AG04450 (cell line): ENCODE results near the gene TTC9. TPM values are rescaled to one million over a fixed set of nuclear protein-coding genes. Genes with fewer than 3 reads are reported as not detected.

Experiments used
- CTCF ChIA-PET: fragments of 300-600, 350-600 bp; formaldehyde crosslinking; extraction: SDS; loops from one replicate; lab custom pipeline; 2022; ENCODE audit warnings: antibody characterized with exemption, inconsistent platforms; lab: Charles Lee
- POLR2A ChIA-PET: fragments of 350-600 bp; formaldehyde crosslinking; extraction: SDS; loops from one replicate; lab custom pipeline; 2021; ENCODE audit warnings: antibody characterized with exemption, inconsistent platforms; lab: Yijun Ruan, JAX
- DNase-seq: peaks from one replicate; pipeline ENCODE4 v3.0.0-alpha.2; 2011; ENCODE audit warnings: low read depth, low spot score
- H3K27ac ChIP-seq: one replicate; pipeline ENCODE4 v1.5.1; 2012; ENCODE audit warnings: low read depth, low read length, control low read depth
- H3K27me3 ChIP-seq: one replicate; pipeline ENCODE4 v1.6.0; 2012; ENCODE audit warnings: low read length; ENCODE audit not compliant: control insufficient read depth, insufficient read depth
- H3K4me3 ChIP-seq: 2 replicates; pipeline ENCODE4 v1.5.1; 2011; ENCODE audit warnings: mild to moderate bottlenecking, low read depth, low read length, control low read depth
- H3K9me3 ChIP-seq: 2 replicates; pipeline ENCODE4 v1.5.1; 2012; ENCODE audit warnings: low read length; ENCODE audit not compliant: control insufficient read depth, insufficient read depth
- polyA plus RNA-seq: library from polyadenylated mRNA; depleted of rRNA; stranded (reverse); fragments of >200 nt; gene quantifications from 2 replicates; pipeline ENCODE4 v1.2.3, GENCODE V29; 2011
- TF ChIP-seq, protein P1 (sequence below): IDR thresholded peaks from 2 replicates; pipeline ENCODE4 v1.5.1; 2011; ENCODE audit warnings: low read depth, low read length, control low read depth, inconsistent platforms

The TTC9 gene
- polyA plus RNA-seq, 1 experiment: 0.02 TPM

DNA sequence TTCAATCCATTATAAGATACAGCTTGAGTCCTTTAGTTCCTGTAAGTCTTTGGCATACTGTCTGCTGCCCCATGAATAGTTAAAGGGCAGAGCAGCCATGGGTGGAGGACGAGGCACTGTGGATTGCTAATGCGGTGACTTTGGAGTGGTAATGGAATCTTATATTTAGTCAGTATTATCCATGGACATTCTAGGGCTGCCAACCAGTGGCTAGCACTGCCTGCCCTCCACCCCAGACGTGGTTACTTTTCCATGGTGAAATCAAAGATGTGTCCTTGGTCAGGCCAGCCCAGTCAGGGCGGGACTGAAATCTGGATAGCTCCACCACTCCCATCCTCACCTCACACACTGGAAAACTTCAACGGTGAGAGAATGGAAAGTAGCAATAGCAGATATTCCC is 2.3 kb downstream of the TTC9 start:
- H3K27me3 ChIP-seq: peaks cover 52% of the 10 kb centered on the region
- H3K9me3 ChIP-seq: no peaks in the 10 kb centered on the region
- no peak for DNase-seq
- ChIA-PET POLR2A (no interaction called here), CTCF (no interaction called here)
- H3K4me3 ChIP-seq: no peak overlapping the region
- TF ChIP-seq, protein P1, sequence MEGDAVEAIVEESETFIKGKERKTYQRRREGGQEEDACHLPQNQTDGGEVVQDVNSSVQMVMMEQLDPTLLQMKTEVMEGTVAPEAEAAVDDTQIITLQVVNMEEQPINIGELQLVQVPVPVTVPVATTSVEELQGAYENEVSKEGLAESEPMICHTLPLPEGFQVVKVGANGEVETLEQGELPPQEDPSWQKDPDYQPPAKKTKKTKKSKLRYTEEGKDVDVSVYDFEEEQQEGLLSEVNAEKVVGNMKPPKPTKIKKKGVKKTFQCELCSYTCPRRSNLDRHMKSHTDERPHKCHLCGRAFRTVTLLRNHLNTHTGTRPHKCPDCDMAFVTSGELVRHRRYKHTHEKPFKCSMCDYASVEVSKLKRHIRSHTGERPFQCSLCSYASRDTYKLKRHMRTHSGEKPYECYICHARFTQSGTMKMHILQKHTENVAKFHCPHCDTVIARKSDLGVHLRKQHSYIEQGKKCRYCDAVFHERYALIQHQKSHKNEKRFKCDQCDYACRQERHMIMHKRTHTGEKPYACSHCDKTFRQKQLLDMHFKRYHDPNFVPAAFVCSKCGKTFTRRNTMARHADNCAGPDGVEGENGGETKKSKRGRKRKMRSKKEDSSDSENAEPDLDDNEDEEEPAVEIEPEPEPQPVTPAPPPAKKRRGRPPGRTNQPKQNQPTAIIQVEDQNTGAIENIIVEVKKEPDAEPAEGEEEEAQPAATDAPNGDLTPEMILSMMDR: no peak
- H3K27ac ChIP-seq: no peak overlapping the region

DNA sequence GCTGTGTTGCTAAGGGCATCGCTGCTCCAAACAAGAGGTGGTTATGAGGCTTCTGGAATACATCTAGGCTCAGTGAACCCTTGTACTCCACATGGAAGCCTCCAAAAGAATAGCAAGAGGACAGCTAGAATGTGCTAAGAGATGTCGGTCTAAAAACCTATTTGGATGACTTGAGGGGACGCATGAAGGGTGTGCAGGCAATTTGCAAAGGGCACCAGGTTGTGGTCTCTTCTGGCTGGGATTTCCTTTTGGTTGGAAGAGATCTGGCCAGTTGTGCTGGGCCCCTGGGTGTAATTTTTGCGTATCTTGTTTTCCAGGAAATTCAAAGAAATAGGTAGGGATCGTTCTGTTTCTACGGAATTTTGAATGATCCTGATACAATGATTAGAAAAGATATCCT is 4.2 kb downstream of the TTC9 start:
- Histone ChIP-seq H3K27ac (no peak overlapping the region), H3K4me3 (no peak overlapping the region), H3K27me3 (peaks cover 39% of the 10 kb centered on the region), H3K9me3 (no peaks in the 10 kb centered on the region)
- DNase-seq: no peak
- ChIA-PET POLR2A (no interaction called here), CTCF (no interaction called here)
- TF ChIP-seq, protein P1: no peak

DNA sequence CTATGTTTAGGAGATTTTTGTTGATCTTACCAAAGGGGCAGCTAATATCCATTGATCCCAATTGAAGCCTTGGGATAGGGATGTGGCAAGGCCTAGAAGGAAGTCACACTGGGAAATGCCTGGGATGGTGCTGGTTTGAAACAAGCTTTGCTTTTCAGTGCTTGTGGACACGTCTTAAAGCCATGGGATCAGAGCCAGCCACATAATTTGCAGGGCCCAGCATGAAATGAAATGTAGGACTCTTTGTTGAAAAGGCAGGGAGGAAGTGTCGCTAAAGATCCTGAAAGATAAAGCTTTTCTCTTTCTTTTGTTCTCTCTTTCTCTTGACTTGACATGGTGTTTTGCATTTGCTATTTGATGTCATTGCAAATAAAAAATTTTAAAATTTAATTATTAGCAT is 5.0 kb downstream of the TTC9 start:
- CTCF ChIA-PET: no interaction called here
- Histone ChIP-seq H3K4me3 (no peak overlapping the region), H3K9me3 (no peaks in the 10 kb centered on the region), H3K27me3 (peaks cover 33% of the 10 kb centered on the region), H3K27ac (no peak overlapping the region)
- TF ChIP-seq, protein P1: no peak
- no peak for DNase-seq
- POLR2A ChIA-PET: no interaction called here

DNA sequence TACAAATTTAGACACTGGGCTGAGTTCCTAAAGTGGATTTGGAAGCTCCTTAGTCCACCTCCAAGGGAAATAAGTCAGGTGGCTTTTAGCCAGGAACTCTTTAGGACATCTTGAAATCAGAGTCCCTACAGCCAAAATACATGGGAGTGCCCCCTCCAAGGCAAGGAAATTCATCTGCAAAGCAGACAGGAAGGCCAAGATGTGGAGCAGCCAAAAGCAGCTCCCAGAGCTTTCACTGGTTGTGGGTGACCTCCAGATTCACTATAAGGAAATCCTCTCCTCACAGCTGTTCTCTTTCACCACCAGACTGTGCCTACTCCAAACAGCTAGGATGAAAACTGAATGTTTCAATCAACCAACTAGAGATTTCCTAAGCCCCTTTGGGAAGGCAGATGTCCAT is 6.6 kb downstream of the TTC9 start:
- DNase-seq: no peak

DNA sequence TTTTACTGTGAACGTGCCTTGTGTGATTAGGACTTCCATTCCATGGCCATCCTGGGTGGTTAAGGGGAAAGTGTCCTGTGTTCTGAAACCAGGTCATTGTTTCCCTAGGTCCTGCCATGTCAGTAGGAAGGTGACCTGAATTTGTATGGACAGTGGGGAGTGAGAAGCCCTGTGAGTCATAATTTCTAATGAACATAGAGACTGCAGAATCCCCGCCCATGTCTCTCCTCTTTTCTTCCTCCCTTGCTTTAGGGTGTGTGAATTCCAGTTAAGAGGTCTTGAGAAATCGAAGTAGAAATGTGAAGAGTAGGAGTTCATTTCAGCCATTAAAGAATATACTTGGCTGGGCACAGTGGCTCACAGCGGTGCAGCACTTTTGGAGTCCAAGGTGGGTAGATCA is 8.1 kb downstream of the TTC9 start:
- H3K27ac ChIP-seq: no peak overlapping the region

More for the DNA sequence above, 6.6 kb downstream of the TTC9 start:
- ChIA-PET CTCF (interaction anchor here (1.2 kb wide), 1 partner anchor 65 kb away, joined by 3 read pairs; no protein-coding TSS in a partner anchor), POLR2A (no interaction called here)
- H3K27me3 ChIP-seq: peaks cover 20% of the 10 kb centered on the region
- TF ChIP-seq, protein P1: no peak
- H3K4me3 ChIP-seq: no peak overlapping the region
- no peaks in the 10 kb centered on the region for H3K9me3 ChIP-seq
- H3K27ac ChIP-seq: no peak overlapping the region

More for the DNA sequence above, 8.1 kb downstream of the TTC9 start:
- ChIA-PET POLR2A (no interaction called here), CTCF (no interaction called here)
- TF ChIP-seq, protein P1: no peak
- H3K9me3 ChIP-seq: no peaks in the 10 kb centered on the region
- peaks cover 14% of the 10 kb centered on the region for H3K27me3 ChIP-seq
- H3K4me3 ChIP-seq: no peak overlapping the region
- no peak for DNase-seq
